PC-3 (cell line): Measurements from ENCODE around the gene EMC9. TPM values are rescaled to one million over a fixed set of nuclear protein-coding genes. Genes with fewer than 3 reads are reported as not detected.
"Not testable (repeated sequence)": the region's sequence is repeated elsewhere in the genome, so short reads cannot be mapped to it uniquely, and the experiment has no call there.

ENCODE experiments used
- ATAC-seq: fragments of 200-7000 bp; cut with Tn5 transposase; 2 replicates; pipeline ENCODE4 v1.9.1; 2020; ENCODE audit warnings: mild to moderate bottlenecking, moderate library complexity
- BruUV-seq: library from RNA; stranded (reverse); fragments of 400-500 nt; replicated peaks from 2 replicates; lab custom pipeline; 2021; lab: Mats Ljungman, UMichigan
- CTCF ChIA-PET: fragments of 300-600 bp; sonication (Branson Sonifier 250); formaldehyde crosslinking; loops from one replicate; lab custom pipeline; 2022; ENCODE audit warnings: antibody characterized with exemption; lab: Charles Lee
- POLR2A ChIA-PET: fragments of 300-600 bp; sonication (Branson Sonifier 250); formaldehyde crosslinking; loops from one replicate; lab custom pipeline; 2022; ENCODE audit warnings: antibody characterized with exemption; ENCODE audit not compliant: unreplicated experiment; lab: Charles Lee
- DNase-seq: peaks from one replicate; pipeline ENCODE4 v3.0.0-alpha.2; 2015
- H2AFZ ChIP-seq: fragments of 300-600 bp; sonication (generic); 2 replicates; pipeline ENCODE4 v1.6.0; 2016; ENCODE audit warnings: antibody characterized with exemption, low read length
- H3F3A ChIP-seq: fragments of 300-600 bp; sonication (generic); one replicate; pipeline ENCODE4 v1.6.0; 2017; ENCODE audit warnings: antibody characterized with exemption, low read length, control low read depth, mild to moderate bottlenecking; ENCODE audit not compliant: unreplicated experiment
- H3K27ac ChIP-seq: fragments of 300-600 bp; sonication (generic); 2 replicates; pipeline ENCODE4 v1.5.1; 2016; ENCODE audit warnings: mild to moderate bottlenecking, low read length
- H3K27me3 ChIP-seq: fragments of 300-600 bp; sonication (generic); 2 replicates; pipeline ENCODE4 v1.6.1; 2016; ENCODE audit warnings: low read length, mixed read lengths
- H3K36me3 ChIP-seq: fragments of 300-600 bp; sonication (generic); 2 replicates; pipeline ENCODE4 v1.6.1; 2016; ENCODE audit warnings: low read depth, mixed run types, low read length, mixed read lengths
- H3K4me1 ChIP-seq: fragments of 300-600 bp; sonication (generic); 2 replicates; pipeline ENCODE4 v1.5.1; 2016; ENCODE audit warnings: low read length; ENCODE audit not compliant: insufficient read depth
- H3K4me2 ChIP-seq: fragments of 300-600 bp; sonication (generic); 2 replicates; pipeline ENCODE4 v1.6.0; 2016; ENCODE audit warnings: low read length
- H3K4me3 ChIP-seq: fragments of 300-600 bp; sonication (generic); 2 replicates; pipeline ENCODE4 v1.5.1; 2016; ENCODE audit warnings: mild to moderate bottlenecking, low read length, mixed read lengths
- H3K79me2 ChIP-seq: fragments of 300-600 bp; sonication (generic); 2 replicates; pipeline ENCODE4 v1.6.1; 2017; ENCODE audit warnings: low read length, mixed read lengths
- H3K9ac ChIP-seq: fragments of 300-600 bp; sonication (generic); 2 replicates; pipeline ENCODE4 v1.6.0; 2016; ENCODE audit warnings: mild to moderate bottlenecking, low read length
- H3K9me2 ChIP-seq: fragments of 300-600 bp; sonication (generic); replicated peaks from 2 replicates; pipeline ENCODE4 v1.6.1; 2016; ENCODE audit warnings: mixed run types, low read length, mixed read lengths
- H3K9me3 ChIP-seq: fragments of 300-600 bp; sonication (generic); 2 replicates; pipeline ENCODE4 v1.6.1; 2016; ENCODE audit warnings: low read length, mixed read lengths
- H4K20me1 ChIP-seq: fragments of 300-600 bp; sonication (generic); 2 replicates; pipeline ENCODE4 v1.6.1; 2016; ENCODE audit warnings: low read length, mixed read lengths
- CTCF ChIP-seq: fragments of 300-600 bp; sonication (generic); conservative IDR thresholded peaks from 2 replicates; pipeline ENCODE4 v1.5.1; 2017; ENCODE audit warnings: antibody characterized with exemption, low read depth, mild to moderate bottlenecking, low read length
- EZH2 ChIP-seq: fragments of 300-600 bp; sonication (generic); IDR thresholded peaks from one replicate; pipeline ENCODE4 v1.6.1; 2017; ENCODE audit warnings: antibody characterized with exemption, mild to moderate bottlenecking, low read length; ENCODE audit not compliant: unreplicated experiment
- intact Hi-C: fragments of 100-400 bp; cut with micrococcal nuclease; formaldehyde crosslinking; loops from 2 replicates; pipeline ENCODE4 v1.9.0; 2023
- total RNA-seq: library from RNA; depleted of rRNA; stranded (reverse); fragments of >200 nt; gene quantifications from 2 replicates; pipeline ENCODE4 v1.2.3, GENCODE V29; 2014

The EMC9 gene
- total RNA-seq, 1 experiment from 2014 or later: 30.1 TPM

GRCh38 chr14:24108336-24108874 lies 33.0 kb downstream of the EMC9 start:
- intact Hi-C loops: loop anchor here (1.0 to 5.0 kb wide), 3 partner anchors 14 to 96 kb away; partner anchors contain the start of gene PCK2
- TF ChIP-seq CTCF: no peak
- Histone ChIP-seq H4K20me1 (no peaks in the 10 kb centered on the region), H3K36me3 (no peaks in the 10 kb centered on the region), H3K4me3 (no peak overlapping the region), H3K27ac (no peak overlapping the region), H3K4me1 (peaks cover 9% of the 10 kb centered on the region), H3K79me2 (no peaks in the 10 kb centered on the region), H3K27me3 (no peaks in the 10 kb centered on the region), H3F3A (no peaks in the 10 kb centered on the region), H3K9ac (no peak overlapping the region), H3K4me2 (no peak overlapping the region), H3K9me2 (no peaks in the 10 kb centered on the region), H3K9me3 (no peaks in the 10 kb centered on the region), H2AFZ (no peak overlapping the region)
- no peak; the same call in 1 of the 2 replicates for ATAC-seq
- DNase-seq: no peak
- ChIA-PET POLR2A (interaction anchor here (0.5 kb wide), 1 partner anchor 32 kb away, joined by 3 read pairs; no protein-coding TSS in a partner anchor), CTCF (interaction anchor here (0.5 to 1.6 kb wide), 15 partner anchors 13 to 1718 kb away, joined by 3 to 40 read pairs (median 5); partner anchors contain the start of genes EMC9, IRF9, PCK2 and PSME1)
- BruUV-seq: no TSS peak

GRCh38 chr14:24106672-24107271 lies 34.6 kb downstream of the EMC9 start:
- Histone ChIP-seq H3K4me1 (peaks cover 7% of the 10 kb centered on the region; the same call in 1 of the 2 replicates), H3K9me3 (no peaks in the 10 kb centered on the region), H3K79me2 (no peaks in the 10 kb centered on the region), H4K20me1 (no peaks in the 10 kb centered on the region), H3K9ac (no peak overlapping the region), H3F3A (no peaks in the 10 kb centered on the region), H3K4me2 (no peak overlapping the region), H3K27me3 (no peaks in the 10 kb centered on the region), H2AFZ (no peak overlapping the region), H3K27ac (no peak overlapping the region), H3K4me3 (no peak overlapping the region), H3K9me2 (no peaks in the 10 kb centered on the region), H3K36me3 (no peaks in the 10 kb centered on the region)
- intact Hi-C loops: loop anchor here (5.0 kb wide), 1 partner anchor 94 kb away; no protein-coding TSS in a partner anchor
- no peak for ATAC-seq
- BruUV-seq: no TSS peak
- ChIA-PET CTCF (no interaction called here), POLR2A (no interaction called here)
- TF ChIP-seq EZH2: no peak
- no peak for DNase-seq

GRCh38 chr14:24105609-24106239 lies 35.7 kb downstream of the EMC9 start:
- CTCF ChIA-PET, ATAC-seq: not testable (repeated sequence)

More at GRCh38 chr14:24105609-24106239, 35.7 kb downstream of the EMC9 start:
- not testable (repeated sequence) for H3K4me2 ChIP-seq, H3K9ac ChIP-seq, DNase-seq, H3K27me3 ChIP-seq, H3K27ac ChIP-seq, BruUV-seq, H3K4me1 ChIP-seq, H3K36me3 ChIP-seq, H3K79me2 ChIP-seq, H3K4me3 ChIP-seq, H4K20me1 ChIP-seq, H3K9me3 ChIP-seq, H2AFZ ChIP-seq, H3F3A ChIP-seq, H3K9me2 ChIP-seq
- POLR2A ChIA-PET: interaction anchor here (0.6 kb wide), 1 partner anchor 55 kb away, joined by 3 read pairs; no protein-coding TSS in a partner anchor
- intact Hi-C loops: loop anchor here (5.0 kb wide), 1 partner anchor 93 kb away; no protein-coding TSS in a partner anchor
